Cardiac fibroblast (primary cell): ENCODE results near the gene GRAMD4.
"Not testable (repeated sequence)": the region's sequence is repeated elsewhere in the genome, so short reads cannot be mapped to it uniquely, and the experiment has no call there.

Experiments used
- DNase-seq, 2 donors: peaks; one replicate each; pipeline versions ENCODE4 v3.0.0 to v3.0.0-alpha.2; 2010; ENCODE audit warnings: low read depth in 2 of 2
- H3K4me3 ChIP-seq, 2 donors: replicated peaks in 1 of 2; 1 replicate in 1 of 2; 2 replicates in 1 of 2; pipeline ENCODE4 v1.5.1; 2011; ENCODE audit warnings: low read depth in 2 of 2, low read length in 2 of 2, mild to moderate bottlenecking in 2 of 2, moderate library complexity in 1 of 2
- CTCF ChIP-seq: IDR thresholded peaks from one replicate; pipeline ENCODE4 v1.5.1; 2011; ENCODE audit warnings: low read depth, mild to moderate bottlenecking, low read length, inconsistent platforms

The GRAMD4 gene

DNA sequence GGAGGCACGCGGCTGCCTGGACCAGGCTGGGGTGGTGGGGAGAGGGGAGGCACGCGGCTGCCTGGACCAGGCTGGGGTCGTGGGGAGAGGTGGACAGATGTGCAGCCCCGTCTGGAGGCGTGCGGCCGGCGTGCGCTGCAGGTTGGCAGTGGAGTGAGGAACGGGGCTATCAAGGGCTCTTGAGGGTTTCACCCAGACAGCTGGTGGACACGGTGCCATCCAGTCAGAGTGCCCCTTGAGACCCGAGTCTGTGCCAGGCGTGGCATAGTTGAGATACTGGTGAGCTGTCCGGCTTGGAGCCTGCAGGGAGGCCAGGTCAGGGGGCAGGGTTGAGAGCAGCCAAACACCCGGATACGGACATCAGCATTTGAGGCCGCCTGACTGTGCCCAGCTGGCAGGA, 1.5 kb upstream of the GRAMD4 start:
- H3K4me3 ChIP-seq: no peak overlapping the region
- no peak for DNase-seq
- no peak for TF ChIP-seq CTCF

DNA sequence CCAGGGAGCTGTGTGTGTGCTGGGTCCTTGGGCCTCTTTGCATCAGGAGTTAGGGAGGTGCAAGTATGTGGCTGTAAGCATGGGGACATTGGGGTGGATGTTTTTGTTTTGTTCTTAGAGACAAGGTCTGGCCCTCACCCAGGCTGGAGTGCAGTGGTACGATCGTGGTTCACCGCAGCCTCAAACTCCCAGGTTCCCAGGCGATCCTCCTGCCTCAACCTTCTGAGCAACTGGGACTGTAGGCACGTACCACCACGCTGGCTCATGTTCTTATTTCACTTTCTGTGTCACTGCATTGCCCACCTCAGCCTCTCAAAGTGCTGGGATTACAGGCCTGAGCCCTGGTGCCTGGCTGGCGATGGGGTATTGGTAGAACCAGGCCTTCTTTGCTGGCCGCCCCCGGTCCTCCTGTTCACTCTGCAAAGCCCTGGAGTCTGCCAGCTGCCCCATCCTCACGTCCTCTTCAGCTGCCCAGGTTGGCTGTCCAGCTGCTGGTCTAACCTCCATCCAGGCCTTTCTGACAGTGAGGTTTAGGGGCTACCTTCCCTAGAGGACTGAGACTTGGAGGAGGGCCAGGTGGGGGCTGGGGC, 851 bp upstream of the GRAMD4 start:
- no peak overlapping the region for H3K4me3 ChIP-seq
- DNase-seq: no peak
- TF ChIP-seq CTCF: no peak

DNA sequence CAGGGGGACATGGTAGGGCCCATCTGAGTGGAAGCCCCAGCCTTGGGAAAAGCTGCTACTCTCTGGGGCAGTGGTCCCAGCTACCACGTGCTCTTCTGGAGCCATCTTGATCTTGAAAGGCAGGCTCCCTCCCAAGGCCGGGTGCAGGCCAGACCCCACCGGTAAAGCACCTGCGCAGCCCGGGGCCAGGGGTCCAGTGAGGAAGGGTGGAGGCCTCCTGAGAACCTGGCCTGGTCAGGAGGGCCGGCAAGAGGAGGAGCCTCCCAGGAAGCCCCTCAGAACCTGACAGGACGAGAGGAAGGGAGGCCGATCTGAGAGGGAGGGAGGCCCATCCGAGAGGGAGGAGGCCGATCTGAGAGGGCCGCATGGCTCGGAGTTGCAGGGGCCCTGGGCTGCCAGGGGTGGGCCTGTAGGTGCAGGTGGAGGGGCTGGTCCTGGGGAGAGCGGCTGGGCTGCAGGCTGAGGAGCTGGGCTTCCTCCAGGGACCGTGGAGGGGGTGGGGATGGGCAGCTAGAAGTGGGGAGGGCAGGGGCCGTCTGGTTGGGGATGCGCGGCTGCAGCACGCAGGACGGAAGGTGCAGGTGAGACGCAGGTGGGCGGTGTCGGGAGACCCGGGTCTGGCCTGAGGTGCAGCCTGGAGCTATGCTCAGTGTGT, 529 bp downstream of the GRAMD4 start:
- TF ChIP-seq CTCF: no peak
- H3K4me3 ChIP-seq: no peak overlapping the region
- no peak for DNase-seq

- H3K4me3 ChIP-seq, DNase-seq: not testable (repeated sequence)
Observed at GRCh38 chr22:46621243-46621930, 1.2 kb downstream of the GRAMD4 start.

DNA sequence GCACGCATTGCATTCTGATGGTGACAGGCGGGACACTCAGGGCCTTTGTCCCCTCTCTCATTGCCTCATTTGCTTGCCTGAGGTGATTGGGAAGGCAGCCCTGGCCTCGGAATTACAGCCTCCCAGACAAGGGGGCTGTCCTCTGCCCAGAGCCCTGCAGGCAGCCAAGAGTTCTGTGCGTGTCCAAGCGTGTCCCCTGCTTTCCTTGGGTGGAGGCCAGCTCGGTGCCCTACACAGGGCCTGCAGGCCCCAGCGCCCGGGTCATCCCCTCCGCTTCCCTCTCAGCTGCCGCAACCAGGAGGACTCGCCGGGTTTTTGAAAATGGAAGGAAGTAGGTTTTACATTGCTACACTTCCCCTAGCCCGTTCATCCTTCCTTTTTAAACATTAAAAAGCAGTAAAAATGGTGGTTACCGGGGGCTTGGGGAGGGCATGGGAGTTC, 1.9 kb downstream of the GRAMD4 start:
- no peak overlapping the region for H3K4me3 ChIP-seq
- no peak for TF ChIP-seq CTCF

DNA sequence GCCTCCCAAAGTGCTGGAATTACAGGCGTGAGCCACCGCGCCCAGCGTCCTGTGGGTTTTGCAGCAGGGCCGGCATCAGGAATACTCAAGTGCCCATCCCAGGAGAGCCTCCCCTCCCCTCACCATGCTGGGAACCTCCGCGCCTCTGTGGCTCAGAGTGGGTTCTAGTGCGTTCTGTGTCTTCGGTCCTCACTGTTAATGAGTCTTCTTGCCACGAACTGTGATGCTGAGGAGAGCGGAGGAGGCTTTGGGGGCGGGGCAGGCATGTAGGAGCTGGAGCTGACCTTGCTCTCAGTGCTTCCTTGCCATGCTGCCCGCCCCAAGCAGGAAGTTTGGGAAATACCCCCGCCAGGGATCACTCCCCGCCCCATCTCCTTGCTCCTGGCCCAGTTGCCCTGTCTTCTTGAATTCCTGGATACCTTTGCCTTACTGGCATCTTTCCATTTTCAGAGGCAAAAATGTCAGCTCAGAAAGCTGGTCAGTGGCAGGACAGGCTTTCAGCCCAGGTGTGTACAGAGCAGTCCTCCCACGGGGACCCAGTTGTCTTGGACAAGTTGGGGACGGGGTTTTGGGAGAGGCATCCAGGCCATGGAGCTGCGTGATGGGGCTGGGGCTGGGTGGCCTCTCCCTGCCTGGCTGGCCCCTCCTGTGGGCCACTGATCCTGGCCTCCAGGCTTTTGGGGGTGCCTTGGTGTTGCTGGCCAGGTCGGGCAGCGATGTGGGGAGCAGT, 5.1 kb downstream of the GRAMD4 start:
- no peak for TF ChIP-seq CTCF
- no peak overlapping the region for H3K4me3 ChIP-seq
- DNase-seq: no peak

More for the DNA sequence above, 1.9 kb downstream of the GRAMD4 start:
- DNase-seq: no peak

- no peak overlapping the region for H3K4me3 ChIP-seq
- TF ChIP-seq CTCF: no peak
- DNase-seq: no peak
Observed at GRCh38 chr22:46625843-46626349, 5.7 kb downstream of the GRAMD4 start.
